ENCODE data around the gene WDR31.

WDR31 gene

GRCh38 chr9:113331780-113332179, 8.3 kb downstream of the WDR31 start:
- DNase-seq (ENCODE audit: low read depth) = no peak

- no peak for DNase-seq (ENCODE audit: low read depth)
Observed at GRCh38 chr9:113328045-113328782, 11.9 kb downstream of the WDR31 start.

- no peak for DNase-seq (ENCODE audit: low read depth)
Observed at GRCh38 chr9:113326230-113326629, 13.8 kb downstream of the WDR31 start.

- DNase-seq (ENCODE audit: low read depth) = no peak
Observed at GRCh38 chr9:113322671-113323070, 17.4 kb downstream of the WDR31 start.

GRCh38 chr9:113320051-113320450, 20.0 kb downstream of the WDR31 start:
- DNase-seq (ENCODE audit: low read depth) = no peak

- no peak for DNase-seq (ENCODE audit: low read depth)
Observed at GRCh38 chr9:113319054-113319453, 21.0 kb downstream of the WDR31 start.

- DNase-seq (ENCODE audit: low read depth) = no peak
Observed at GRCh38 chr9:113317777-113318176, 22.3 kb downstream of the WDR31 start.

- no peak for DNase-seq (ENCODE audit: low read depth)
Observed at GRCh38 chr9:113316030-113316429, 24.0 kb downstream of the WDR31 start.

- no peak for DNase-seq (ENCODE audit: low read depth)
Observed at GRCh38 chr9:113315231-113315630, 24.8 kb downstream of the WDR31 start.

- DNase-seq (ENCODE audit: low read depth) = no peak
Observed at GRCh38 chr9:113313261-113313660, 26.8 kb downstream of the WDR31 start.

GRCh38 chr9:113311961-113312360, 28.1 kb downstream of the WDR31 start:
- DNase-seq (ENCODE audit: low read depth) = no peak

GRCh38 chr9:113310538-113310937, 29.5 kb downstream of the WDR31 start:
- no peak for DNase-seq (ENCODE audit: low read depth)

- DNase-seq (ENCODE audit: low read depth) = peak; percentile 42
Observed at GRCh38 chr9:113309204-113309813, 30.8 kb downstream of the WDR31 start.

- DNase-seq (ENCODE audit: low read depth) = no peak
Observed at GRCh38 chr9:113307396-113307975, 32.6 kb downstream of the WDR31 start.

GRCh38 chr9:113306566-113306965, 33.5 kb downstream of the WDR31 start:
- no peak for DNase-seq (ENCODE audit: low read depth)

GRCh38 chr9:113302792-113303418, 37.2 kb downstream of the WDR31 start, which contains the start of gene RNF183:
Gene RNF183 (minus strand): TSS chr9:113303376. CDS start chr9:113298184, 5,192 bp downstream.
- DNase-seq (ENCODE audit: low read depth) = no peak

GRCh38 chr9:113301548-113301947, 38.5 kb downstream of the WDR31 start:
- DNase-seq (ENCODE audit: low read depth) = no peak

GRCh38 chr9:113299800-113300292, 40.2 kb downstream of the WDR31 start:
- no peak for DNase-seq (ENCODE audit: low read depth)

- DNase-seq (ENCODE audit: low read depth) = no peak
Observed at GRCh38 chr9:113298924-113299770, 40.9 kb downstream of the WDR31 start.

GRCh38 chr9:113298311-113298710, 41.8 kb downstream of the WDR31 start:
- DNase-seq (ENCODE audit: low read depth) = no peak

GRCh38 chr9:113296796-113297558, 43.1 kb downstream of the WDR31 start:
- no peak for DNase-seq (ENCODE audit: low read depth)
